ENCODE data around the gene CLTC. TPM values are rescaled to one million over a fixed set of nuclear protein-coding genes. Genes with fewer than 3 reads are reported as not detected.

The CLTC gene
- total and polyA plus RNA-seq, 2 of the 13 experiments (the other 11 are each of a cell fraction or from before 2014, with no cell fraction given) = 134 to 283 TPM

- no peak for TF ChIP-seq SMARCE1 (IDR thresholded peaks at IDR 0.05; ENCODE audit: borderline replicate concordance)
- TF ChIP-seq, protein P1, sequence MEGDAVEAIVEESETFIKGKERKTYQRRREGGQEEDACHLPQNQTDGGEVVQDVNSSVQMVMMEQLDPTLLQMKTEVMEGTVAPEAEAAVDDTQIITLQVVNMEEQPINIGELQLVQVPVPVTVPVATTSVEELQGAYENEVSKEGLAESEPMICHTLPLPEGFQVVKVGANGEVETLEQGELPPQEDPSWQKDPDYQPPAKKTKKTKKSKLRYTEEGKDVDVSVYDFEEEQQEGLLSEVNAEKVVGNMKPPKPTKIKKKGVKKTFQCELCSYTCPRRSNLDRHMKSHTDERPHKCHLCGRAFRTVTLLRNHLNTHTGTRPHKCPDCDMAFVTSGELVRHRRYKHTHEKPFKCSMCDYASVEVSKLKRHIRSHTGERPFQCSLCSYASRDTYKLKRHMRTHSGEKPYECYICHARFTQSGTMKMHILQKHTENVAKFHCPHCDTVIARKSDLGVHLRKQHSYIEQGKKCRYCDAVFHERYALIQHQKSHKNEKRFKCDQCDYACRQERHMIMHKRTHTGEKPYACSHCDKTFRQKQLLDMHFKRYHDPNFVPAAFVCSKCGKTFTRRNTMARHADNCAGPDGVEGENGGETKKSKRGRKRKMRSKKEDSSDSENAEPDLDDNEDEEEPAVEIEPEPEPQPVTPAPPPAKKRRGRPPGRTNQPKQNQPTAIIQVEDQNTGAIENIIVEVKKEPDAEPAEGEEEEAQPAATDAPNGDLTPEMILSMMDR (CRISPR knock-in tag; IDR thresholded peaks at IDR 0.05) = peak; percentile 21; the same call in 1 of the 2 replicates
- TF ChIP-seq, protein P2, sequence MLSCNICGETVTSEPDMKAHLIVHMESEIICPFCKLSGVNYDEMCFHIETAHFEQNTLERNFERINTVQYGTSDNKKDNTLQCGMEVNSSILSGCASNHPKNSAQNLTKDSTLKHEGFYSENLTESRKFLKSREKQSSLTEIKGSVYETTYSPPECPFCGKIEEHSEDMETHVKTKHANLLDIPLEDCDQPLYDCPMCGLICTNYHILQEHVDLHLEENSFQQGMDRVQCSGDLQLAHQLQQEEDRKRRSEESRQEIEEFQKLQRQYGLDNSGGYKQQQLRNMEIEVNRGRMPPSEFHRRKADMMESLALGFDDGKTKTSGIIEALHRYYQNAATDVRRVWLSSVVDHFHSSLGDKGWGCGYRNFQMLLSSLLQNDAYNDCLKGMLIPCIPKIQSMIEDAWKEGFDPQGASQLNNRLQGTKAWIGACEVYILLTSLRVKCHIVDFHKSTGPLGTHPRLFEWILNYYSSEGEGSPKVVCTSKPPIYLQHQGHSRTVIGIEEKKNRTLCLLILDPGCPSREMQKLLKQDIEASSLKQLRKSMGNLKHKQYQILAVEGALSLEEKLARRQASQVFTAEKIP (CRISPR knock-in tag; IDR thresholded peaks at IDR 0.05; ENCODE audit: borderline replicate concordance) = no peak
- no peak; the same call in 1 of the 2 replicates for TF ChIP-seq ZFP36L2 (CRISPR knock-in tag; IDR thresholded peaks at IDR 0.05)
- TF ChIP-seq, protein P3, sequence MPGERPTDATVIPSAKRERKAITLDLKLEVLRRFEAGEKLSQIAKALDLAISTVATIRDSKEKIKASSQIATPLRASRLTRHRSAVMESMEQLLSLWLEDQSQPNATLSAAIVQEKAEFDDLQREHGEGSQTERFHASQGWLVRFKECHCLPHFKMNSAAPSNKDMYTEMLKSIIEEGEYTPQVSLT (CRISPR knock-in tag; IDR thresholded peaks at IDR 0.05; ENCODE audit: borderline replicate concordance, low read depth) = peak; percentile 39; the same call in 1 of the 2 replicates
- TF ChIP-seq, protein P4, sequence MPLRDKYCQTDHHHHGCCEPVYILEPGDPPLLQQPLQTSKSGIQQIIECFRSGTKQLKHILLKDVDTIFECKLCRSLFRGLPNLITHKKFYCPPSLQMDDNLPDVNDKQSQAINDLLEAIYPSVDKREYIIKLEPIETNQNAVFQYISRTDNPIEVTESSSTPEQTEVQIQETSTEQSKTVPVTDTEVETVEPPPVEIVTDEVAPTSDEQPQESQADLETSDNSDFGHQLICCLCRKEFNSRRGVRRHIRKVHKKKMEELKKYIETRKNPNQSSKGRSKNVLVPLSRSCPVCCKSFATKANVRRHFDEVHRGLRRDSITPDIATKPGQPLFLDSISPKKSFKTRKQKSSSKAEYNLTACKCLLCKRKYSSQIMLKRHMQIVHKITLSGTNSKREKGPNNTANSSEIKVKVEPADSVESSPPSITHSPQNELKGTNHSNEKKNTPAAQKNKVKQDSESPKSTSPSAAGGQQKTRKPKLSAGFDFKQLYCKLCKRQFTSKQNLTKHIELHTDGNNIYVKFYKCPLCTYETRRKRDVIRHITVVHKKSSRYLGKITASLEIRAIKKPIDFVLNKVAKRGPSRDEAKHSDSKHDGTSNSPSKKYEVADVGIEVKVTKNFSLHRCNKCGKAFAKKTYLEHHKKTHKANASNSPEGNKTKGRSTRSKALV (CRISPR knock-in tag; IDR thresholded peaks at IDR 0.05) = no peak
- TF ChIP-seq NAIF1 (CRISPR knock-in tag; IDR thresholded peaks at IDR 0.05; ENCODE audit: borderline replicate concordance) = peak; percentile 91
- TF ChIP-seq SP2 (CRISPR knock-in tag; IDR thresholded peaks at IDR 0.05) = peak; percentile 83
- peak; percentile 74; the same call in 1 of the 2 replicates for TF ChIP-seq REPIN1 (CRISPR knock-in tag; IDR thresholded peaks at IDR 0.05; ENCODE audit: borderline replicate concordance, low read depth)
- TF ChIP-seq ZNF577 (CRISPR knock-in tag; IDR thresholded peaks at IDR 0.05; ENCODE audit: borderline replicate concordance, low read depth) = no peak
- TF ChIP-seq AHR (CRISPR knock-in tag; IDR thresholded peaks at IDR 0.05) = peak; percentile 97
- TF ChIP-seq AGO1 (IDR thresholded peaks at IDR 0.05; ENCODE audit: low read depth, low read length, poor library complexity, severe bottlenecking) = peak; percentile 90
- TF ChIP-seq GATAD1 (CRISPR knock-in tag; IDR thresholded peaks at IDR 0.05) = peak; percentile 88
- TF ChIP-seq NR1H2 (CRISPR knock-in tag; IDR thresholded peaks at IDR 0.05; ENCODE audit: borderline replicate concordance, low read depth) = peak; percentile 77; the same call in 1 of the 2 replicates
- TF ChIP-seq, protein P5, sequence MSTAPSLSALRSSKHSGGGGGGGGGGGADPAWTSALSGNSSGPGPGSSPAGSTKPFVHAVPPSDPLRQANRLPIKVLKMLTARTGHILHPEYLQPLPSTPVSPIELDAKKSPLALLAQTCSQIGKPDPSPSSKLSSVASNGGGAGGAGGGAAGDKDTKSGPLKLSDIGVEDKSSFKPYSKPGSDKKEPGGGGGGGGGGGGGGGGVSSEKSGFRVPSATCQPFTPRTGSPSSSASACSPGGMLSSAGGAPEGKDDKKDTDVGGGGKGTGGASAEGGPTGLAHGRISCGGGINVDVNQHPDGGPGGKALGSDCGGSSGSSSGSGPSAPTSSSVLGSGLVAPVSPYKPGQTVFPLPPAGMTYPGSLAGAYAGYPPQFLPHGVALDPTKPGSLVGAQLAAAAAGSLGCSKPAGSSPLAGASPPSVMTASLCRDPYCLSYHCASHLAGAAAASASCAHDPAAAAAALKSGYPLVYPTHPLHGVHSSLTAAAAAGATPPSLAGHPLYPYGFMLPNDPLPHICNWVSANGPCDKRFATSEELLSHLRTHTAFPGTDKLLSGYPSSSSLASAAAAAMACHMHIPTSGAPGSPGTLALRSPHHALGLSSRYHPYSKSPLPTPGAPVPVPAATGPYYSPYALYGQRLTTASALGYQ (CRISPR knock-in tag; IDR thresholded peaks at IDR 0.05) = peak; percentile 74; the same call in 1 of the 2 replicates
- TF ChIP-seq ZNF709 (CRISPR knock-in tag; IDR thresholded peaks at IDR 0.05) = peak; percentile 62; the same call in 1 of the 2 replicates
- TF ChIP-seq ZNF33A (CRISPR knock-in tag; IDR thresholded peaks at IDR 0.05; ENCODE audit: borderline replicate concordance) = peak; percentile 91; the same call in 1 of the 2 replicates
- 0 out of 2 replicates have a peak, but pooled peaks have one; percentile 39 for TF ChIP-seq MTF1 (CRISPR knock-in tag; IDR thresholded peaks at IDR 0.05)
- TF ChIP-seq SP4 (CRISPR knock-in tag; IDR thresholded peaks at IDR 0.05) = peak; percentile 96
- peak; percentile 37; the same call in 1 of the 2 replicates for TF ChIP-seq ATF3 (CRISPR knock-in tag; IDR thresholded peaks at IDR 0.05)
Observed at GRCh38 chr17:59619298-59620063, at the start of gene CLTC (continued).
